OCI-LY7 (cell line): ENCODE data around the gene PIGN. TPM values are rescaled to one million over a fixed set of nuclear protein-coding genes. Genes with fewer than 3 reads are reported as not detected.

Experiments
- BruUV-seq: library from RNA; stranded (reverse); fragments of 400-500 nt; replicated peaks from 2 replicates; lab custom pipeline; 2021; lab: Mats Ljungman, UMichigan
- CTCF ChIA-PET: fragments of 300-600 bp; sonication (Branson Sonifier 250); formaldehyde crosslinking; loops from one replicate; lab custom pipeline; 2022; ENCODE audit warnings: antibody characterized with exemption; ENCODE audit not compliant: unreplicated experiment; lab: Charles Lee
- POLR2A ChIA-PET: fragments of 300-600 bp; sonication (Branson Sonifier 250); formaldehyde crosslinking; loops from one replicate; lab custom pipeline; 2022; ENCODE audit warnings: antibody characterized with exemption; lab: Charles Lee
- DNase-seq: peaks from one replicate; pipeline ENCODE4 v3.0.0-alpha.2; 2015; ENCODE audit warnings: low spot score
- H2AFZ ChIP-seq: fragments of 200-600 bp; sonication (generic), shearing (Covaris generic); 2 replicates; pipeline ENCODE4 v1.6.1; 2014; ENCODE audit warnings: mild to moderate bottlenecking, antibody characterized with exemption, low read length, moderate library complexity
- H3K27ac ChIP-seq: fragments of 200-600 bp; sonication (generic); 2 replicates; pipeline ENCODE4 v1.5.1; 2014; ENCODE audit warnings: mixed run types, low read depth, mild to moderate bottlenecking, moderate library complexity, low read length, inconsistent platforms; ENCODE audit not compliant: poor library complexity, severe bottlenecking
- H3K36me3 ChIP-seq: fragments of 200-600 bp; sonication (generic); 2 replicates; pipeline ENCODE4 v1.6.1; 2014; ENCODE audit warnings: mild to moderate bottlenecking, antibody characterized with exemption, low read length, moderate library complexity, mixed read lengths; ENCODE audit not compliant: insufficient read depth
- H3K4me1 ChIP-seq: fragments of 200-600 bp; sonication (generic); 2 replicates; pipeline ENCODE4 v1.5.1; 2014; ENCODE audit warnings: mild to moderate bottlenecking, low read length; ENCODE audit not compliant: insufficient read depth, poor library complexity, severe bottlenecking
- H3K4me2 ChIP-seq: fragments of 200-600 bp; sonication (generic); 2 replicates; pipeline ENCODE4 v1.6.1; 2014; ENCODE audit warnings: mild to moderate bottlenecking, low read length
- H3K4me3 ChIP-seq: fragments of 200-600 bp; sonication (generic); 2 replicates; pipeline ENCODE4 v1.5.1; 2014; ENCODE audit warnings: mild to moderate bottlenecking, low read depth, low read length; ENCODE audit not compliant: poor library complexity, severe bottlenecking
- H3K79me2 ChIP-seq: fragments of 200-600 bp; sonication (generic); 2 replicates; pipeline ENCODE4 v1.6.1; 2016; ENCODE audit warnings: low read depth, mild to moderate bottlenecking, low read length, moderate library complexity, mixed read lengths; ENCODE audit not compliant: insufficient read depth
- H3K9me2 ChIP-seq: fragments of 200-600 bp; sonication (generic); 2 replicates; pipeline ENCODE4 v1.6.1; 2016; ENCODE audit warnings: mild to moderate bottlenecking, low read length, mixed read lengths; ENCODE audit not compliant: insufficient read depth
- H3K9me3 ChIP-seq: fragments of 200-600 bp; sonication (generic); 2 replicates; pipeline ENCODE4 v1.6.1; 2014; ENCODE audit warnings: mild to moderate bottlenecking, mixed run types, low read length, mixed read lengths
- H4K20me1 ChIP-seq: fragments of 200-600 bp; sonication (generic); 2 replicates; pipeline ENCODE4 v1.6.1; 2014; ENCODE audit warnings: mild to moderate bottlenecking, antibody characterized with exemption, low read length, moderate library complexity, mixed read lengths; ENCODE audit not compliant: insufficient read depth
- EZH2phosphoT487 ChIP-seq: fragments of 200-600 bp; sonication (generic); IDR thresholded peaks from 2 replicates; pipeline ENCODE4 v1.6.1; 2018; ENCODE audit warnings: low read depth, borderline replicate concordance, mild to moderate bottlenecking, mixed run types, antibody characterized with exemption, low read length, moderate library complexity, mixed read lengths
- intact Hi-C: fragments of 100-400 bp; cut with micrococcal nuclease; formaldehyde crosslinking; loops from one replicate; pipeline ENCODE4 v1.10.0; 2022; ENCODE audit not compliant: unreplicated experiment
- total RNA-seq, 2 experiments: library from RNA; depleted of rRNA in 1 of 2; stranded (reverse); fragments of >200 nt in 1 of 2; shearing (Covaris generic) in 1 of 2; gene quantifications; 2 replicates each; pipeline ENCODE4 v1.2.3, GENCODE V29; 2014 to 2022
- TF ChIP-seq, protein P1 (sequence below): fragments of 200-600 bp; sonication (generic); conservative IDR thresholded peaks from 2 replicates; pipeline ENCODE4 v1.5.1; 2014; ENCODE audit warnings: mild to moderate bottlenecking, antibody characterized with exemption, low read length, moderate library complexity, mixed read lengths

The PIGN gene
- total RNA-seq, 2 experiments from 2014 or later = 10.9 to 23.7 TPM

GRCh38 chr18:62200121-62200914, 13.5 kb upstream of the PIGN start:
- H4K20me1 ChIP-seq = no peaks in the 10 kb centered on the region
- H2AFZ ChIP-seq = no peak overlapping the region
- intact Hi-C loops = no loop called here
- TF ChIP-seq, protein P1, sequence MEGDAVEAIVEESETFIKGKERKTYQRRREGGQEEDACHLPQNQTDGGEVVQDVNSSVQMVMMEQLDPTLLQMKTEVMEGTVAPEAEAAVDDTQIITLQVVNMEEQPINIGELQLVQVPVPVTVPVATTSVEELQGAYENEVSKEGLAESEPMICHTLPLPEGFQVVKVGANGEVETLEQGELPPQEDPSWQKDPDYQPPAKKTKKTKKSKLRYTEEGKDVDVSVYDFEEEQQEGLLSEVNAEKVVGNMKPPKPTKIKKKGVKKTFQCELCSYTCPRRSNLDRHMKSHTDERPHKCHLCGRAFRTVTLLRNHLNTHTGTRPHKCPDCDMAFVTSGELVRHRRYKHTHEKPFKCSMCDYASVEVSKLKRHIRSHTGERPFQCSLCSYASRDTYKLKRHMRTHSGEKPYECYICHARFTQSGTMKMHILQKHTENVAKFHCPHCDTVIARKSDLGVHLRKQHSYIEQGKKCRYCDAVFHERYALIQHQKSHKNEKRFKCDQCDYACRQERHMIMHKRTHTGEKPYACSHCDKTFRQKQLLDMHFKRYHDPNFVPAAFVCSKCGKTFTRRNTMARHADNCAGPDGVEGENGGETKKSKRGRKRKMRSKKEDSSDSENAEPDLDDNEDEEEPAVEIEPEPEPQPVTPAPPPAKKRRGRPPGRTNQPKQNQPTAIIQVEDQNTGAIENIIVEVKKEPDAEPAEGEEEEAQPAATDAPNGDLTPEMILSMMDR = no peak
- no peak for TF ChIP-seq EZH2phosphoT487
- no peak overlapping the region for H3K27ac ChIP-seq
- no peaks in the 10 kb centered on the region for H3K9me2 ChIP-seq
- POLR2A ChIA-PET = interaction anchor here (0.6 to 0.9 kb wide), 3 partner anchors 23 to 54 kb away, joined by 3 to 8 read pairs (median 3); no protein-coding TSS in a partner anchor
- BruUV-seq = no TSS peak
- DNase-seq = no peak
- H3K4me1 ChIP-seq = peaks cover 8% of the 10 kb centered on the region
- H3K9me3 ChIP-seq = no peaks in the 10 kb centered on the region
- H3K4me3 ChIP-seq = no peak overlapping the region
- no peak overlapping the region for H3K4me2 ChIP-seq
- CTCF ChIA-PET = no interaction called here
- peaks cover 74% of the 10 kb centered on the region for H3K79me2 ChIP-seq
- no peaks in the 10 kb centered on the region; the same call in 1 of the 2 replicates for H3K36me3 ChIP-seq

- no peaks in the 10 kb centered on the region for H3K9me3 ChIP-seq
- intact Hi-C loops = no loop called here
- no peaks in the 10 kb centered on the region for H4K20me1 ChIP-seq
- H3K79me2 ChIP-seq = peaks cover 77% of the 10 kb centered on the region
- no peaks in the 10 kb centered on the region; the same call in 1 of the 2 replicates for H3K36me3 ChIP-seq
- H3K4me1 ChIP-seq = peaks cover 8% of the 10 kb centered on the region
- POLR2A ChIA-PET = interaction anchor here (0.8 to 1.0 kb wide), 3 partner anchors 9 to 43 kb away, joined by 3 read pairs; no protein-coding TSS in a partner anchor
- no peak for TF ChIP-seq EZH2phosphoT487
- TF ChIP-seq, protein P1 = no peak
- no peak overlapping the region for H3K4me3 ChIP-seq
- no peak for DNase-seq
- no peak overlapping the region for H3K27ac ChIP-seq
- CTCF ChIA-PET = no interaction called here
- H2AFZ ChIP-seq = no peak overlapping the region
- no peaks in the 10 kb centered on the region for H3K9me2 ChIP-seq
- H3K4me2 ChIP-seq = no peak overlapping the region
- BruUV-seq = no TSS peak
Measured at GRCh38 chr18:62199629-62200028, 12.8 kb upstream of the PIGN start.

- no peaks in the 10 kb centered on the region for H3K9me2 ChIP-seq
- ChIA-PET POLR2A (interaction anchor here (0.5 to 1.7 kb wide), 2 partner anchors 11 to 15 kb away, joined by 3 to 5 read pairs; partner anchors contain the start of genes PIGN and RELCH), CTCF (no interaction called here)
- no peaks in the 10 kb centered on the region; the same call in 1 of the 2 replicates for H3K36me3 ChIP-seq
- H3K79me2 ChIP-seq = peaks cover 85% of the 10 kb centered on the region
- intact Hi-C loops = no loop called here
- peaks cover 8% of the 10 kb centered on the region for H3K4me1 ChIP-seq
- no peak overlapping the region for H3K4me3 ChIP-seq
- no peak overlapping the region for H2AFZ ChIP-seq
- no TSS peak for BruUV-seq
- H3K4me2 ChIP-seq = no peak overlapping the region
- H3K27ac ChIP-seq = no peak overlapping the region
- H4K20me1 ChIP-seq = peaks cover 9% of the 10 kb centered on the region; the same call in 1 of the 2 replicates
- no peaks in the 10 kb centered on the region for H3K9me3 ChIP-seq
- DNase-seq = no peak
- TF ChIP-seq, protein P1 = no peak
- no peak for TF ChIP-seq EZH2phosphoT487
Measured at GRCh38 chr18:62198259-62198658, 11.4 kb upstream of the PIGN start.
